Sigmoid colon (tissue), 7 donors: ENCODE results near the gene SPEM2. TPM values are rescaled to one million over a fixed set of nuclear protein-coding genes. Genes with fewer than 3 reads are reported as not detected.

ENCODE experiments used
- DNase-seq: peaks from one replicate; pipeline ENCODE4 v3.0.0-alpha.2; 2019
- H3K27ac ChIP-seq, 4 donors: fragments of 200-600 bp; sonication (generic); one replicate each; pipeline ENCODE4 v1.5.1; 2016 to 2019; ENCODE audit warnings: mild to moderate bottlenecking in 1 of 4
- H3K27me3 ChIP-seq, 3 donors: fragments of 200-600 bp; sonication (generic); one replicate each; pipeline ENCODE4 v1.5.1; 2019; ENCODE audit warnings: mild to moderate bottlenecking in 1 of 3
- H3K36me3 ChIP-seq, 4 donors: fragments of 200-600 bp; sonication (generic); one replicate each; pipeline ENCODE4 v1.5.1; 2016 to 2019
- H3K4me1 ChIP-seq, 4 donors: fragments of 200-600 bp; sonication (generic); one replicate each; pipeline ENCODE4 v1.5.1; 2017 to 2019
- H3K4me3 ChIP-seq, 4 donors: fragments of 200-600 bp; sonication (generic); one replicate each; pipeline ENCODE4 v1.5.1; 2017 to 2019; ENCODE audit warnings: mild to moderate bottlenecking in 2 of 4, moderate library complexity in 1 of 4
- H3K9me3 ChIP-seq, 4 donors: fragments of 200-600 bp in 3 of 4; sonication (generic) in 3 of 4; one replicate each; pipeline versions ENCODE4 v1.5.1 to v1.6.1; 2013 to 2019
- CTCF ChIP-seq, 4 experiments: fragments of 450-650 bp in 3 of 4; fragments of 200-600 bp in 1 of 4; IDR thresholded peaks; one replicate each; pipeline ENCODE4 v1.5.1; 2016 to 2019; ENCODE audit warnings: antibody characterized with exemption in 4 of 4, mild to moderate bottlenecking in 3 of 4, moderate library complexity in 2 of 4
- EP300 ChIP-seq, 4 donors: sonication (generic); formaldehyde crosslinking; IDR thresholded peaks; one replicate each; pipeline ENCODE4 v1.6.1; 2017; ENCODE audit warnings: antibody characterized with exemption in 4 of 4
- POLR2A ChIP-seq, 2 donors: fragments of 450-650 bp; IDR thresholded peaks; one replicate each; pipeline ENCODE4 v1.6.1; 2016; ENCODE audit warnings: antibody characterized with exemption in 2 of 2, mild to moderate bottlenecking in 2 of 2, moderate library complexity in 2 of 2
- POLR2AphosphoS5 ChIP-seq, 4 donors: sonication (generic); formaldehyde crosslinking; IDR thresholded peaks; one replicate each; pipeline ENCODE4 v1.6.1; 2017; ENCODE audit warnings: antibody characterized with exemption in 4 of 4
- WGBS, 2 donors: extraction: QIAGEN DNeasy Blood & Tissue Kit; methylation state at CpG; one replicate each; pipeline ENCODE4 v1.1.7; 2013; 5-methylcytosine and 5-hydroxymethylcytosine counted together
- intact Hi-C: fragments of 100-400 bp; cut with DNase I; formaldehyde crosslinking; loops from one replicate; pipeline ENCODE4 v1.15.1; 2023
- polyA plus RNA-seq, 3 donors: library from polyadenylated mRNA; stranded (reverse); fragments of 200-250 nt; gene quantifications; one replicate each; pipeline ENCODE4 v1.2.3, GENCODE V29; 2013
- total RNA-seq, 4 donors: library from RNA; depleted of rRNA; stranded (reverse); fragments of >200 nt; gene quantifications; one replicate each; pipeline ENCODE4 v1.1.0, GENCODE V29; 2016
- donor health status: healthy with polysubstance abuse.
- donor health status: Bipolar disorder and iron deficiency.
- donor health status: healthy.

SPEM2 gene
- total and polyA plus RNA-seq, 7 donors, result not detected

- Histone ChIP-seq H3K4me3 (no peak overlapping the region), H3K27me3 (no peaks in the 10 kb centered on the region), H3K36me3 (peaks cover 0 to 60% (median 12%) of the 10 kb centered on the region in 4 donors), H3K27ac (no peak overlapping the region), H3K4me1 (no peaks in the 10 kb centered on the region), H3K9me3 (no peaks in the 10 kb centered on the region)
- intact Hi-C loops, result no loop called here
- TF ChIP-seq EP300 (IDR thresholded peaks at IDR 0.05), result no peak
- no peak for TF ChIP-seq POLR2A (IDR thresholded peaks at IDR 0.05)
- TF ChIP-seq POLR2AphosphoS5 (IDR thresholded peaks at IDR 0.05), result no peak
- TF ChIP-seq CTCF (IDR thresholded peaks at IDR 0.05), result no peak
- DNase-seq, result no peak
- 77 to 83% methylated on average over 6 of the region's 6 CpGs for WGBS, 2 donors
These were observed 11.9 kb upstream of the SPEM2 start for GRCh38 chr17:7413346-7413985.

- H3K27ac ChIP-seq, result no peak overlapping the region
- H3K9me3 ChIP-seq, result no peaks in the 10 kb centered on the region
- no peaks in the 10 kb centered on the region for H3K27me3 ChIP-seq
- peaks cover 0 to 46% (median 8%) of the 10 kb centered on the region in 4 donors for H3K36me3 ChIP-seq
- TF ChIP-seq POLR2A (IDR thresholded peaks at IDR 0.05) (no peak), EP300 (IDR thresholded peaks at IDR 0.05) (no peak), POLR2AphosphoS5 (IDR thresholded peaks at IDR 0.05) (no peak), CTCF (IDR thresholded peaks at IDR 0.05) (no peak)
- no peak overlapping the region for H3K4me3 ChIP-seq
- 83 to 87% methylated on average over 14 of the region's 14 CpGs for WGBS, 2 donors
- no peak for DNase-seq
- no peaks in the 10 kb centered on the region for H3K4me1 ChIP-seq
- intact Hi-C loops, result no loop called here
These were observed 10.6 kb upstream of the SPEM2 start for GRCh38 chr17:7414837-7415236.

GRCh38 chr17:7415784-7416183, 9.6 kb upstream of the SPEM2 start:
- WGBS, 2 donors, result 74 to 89% methylated on average over 23 of the region's 23 CpGs
- no peaks in the 10 kb centered on the region for H3K4me1 ChIP-seq
- H3K4me3 ChIP-seq, result no peak overlapping the region
- no peak for DNase-seq
- no peak for TF ChIP-seq POLR2A (IDR thresholded peaks at IDR 0.05)
- no peak for TF ChIP-seq POLR2AphosphoS5 (IDR thresholded peaks at IDR 0.05)
- TF ChIP-seq EP300 (IDR thresholded peaks at IDR 0.05), result no peak
- TF ChIP-seq CTCF (IDR thresholded peaks at IDR 0.05), result no peak
- peaks cover 0 to 38% (median 6%) of the 10 kb centered on the region in 4 donors for H3K36me3 ChIP-seq
- no peak overlapping the region for H3K27ac ChIP-seq
- intact Hi-C loops, result no loop called here
- H3K9me3 ChIP-seq, result no peaks in the 10 kb centered on the region
- H3K27me3 ChIP-seq, result no peaks in the 10 kb centered on the region

GRCh38 chr17:7416323-7416722, 9.1 kb upstream of the SPEM2 start:
- Histone ChIP-seq H3K27me3 (no peaks in the 10 kb centered on the region), H3K36me3 (peaks cover 0 to 38% (median 6%) of the 10 kb centered on the region in 4 donors), H3K27ac (no peak overlapping the region), H3K4me1 (no peaks in the 10 kb centered on the region), H3K9me3 (no peaks in the 10 kb centered on the region), H3K4me3 (no peak overlapping the region)
- intact Hi-C loops, result no loop called here
- WGBS, 2 donors, result 62 to 77% methylated on average over 6 of the region's 6 CpGs
- no peak for TF ChIP-seq POLR2A (IDR thresholded peaks at IDR 0.05)
- no peak for TF ChIP-seq EP300 (IDR thresholded peaks at IDR 0.05)
- TF ChIP-seq POLR2AphosphoS5 (IDR thresholded peaks at IDR 0.05), result no peak
- TF ChIP-seq CTCF (IDR thresholded peaks at IDR 0.05), result no peak
- DNase-seq, result no peak
